Progenitor cell of endocrine pancreas (in vitro differentiated cells): ENCODE measurements around the gene TSG101. TPM values are rescaled to one million over a fixed set of nuclear protein-coding genes. Genes with fewer than 3 reads are reported as not detected.

Source experiments
- DNase-seq: peaks from one replicate; pipeline ENCODE4 v3.0.0; 2021; ENCODE audit warnings: low spot score; ENCODE audit not compliant: unreplicated experiment
- H3K27ac Mint-ChIP-seq: 2 replicates; pipeline ENCODE4 v1.8.0; 2021; ENCODE audit warnings: mild to moderate bottlenecking, moderate library complexity, mixed read lengths
- H3K27me3 Mint-ChIP-seq: 2 replicates; pipeline ENCODE4 v1.8.0; 2021; ENCODE audit warnings: mixed read lengths
- H3K36me3 Mint-ChIP-seq: 2 replicates; pipeline ENCODE4 v1.8.0; 2022; ENCODE audit warnings: mixed read lengths; ENCODE audit not compliant: insufficient read depth
- H3K4me1 Mint-ChIP-seq: 2 replicates; pipeline ENCODE4 v1.8.0; 2021; ENCODE audit warnings: low read depth, mixed read lengths
- H3K4me3 Mint-ChIP-seq: 2 replicates; pipeline ENCODE4 v1.8.0; 2021; ENCODE audit warnings: low read depth, mild to moderate bottlenecking, moderate library complexity, mixed read lengths
- H3K9me3 Mint-ChIP-seq: 2 replicates; pipeline ENCODE4 v1.8.0; 2021; ENCODE audit warnings: low read depth, mixed read lengths
- total RNA-seq: library from RNA; stranded (reverse); gene quantifications from 2 replicates; pipeline ENCODE4 v1.2.1, GENCODE V29; 2021
- TF ChIP-seq, protein P1 (sequence below): fragments of 200-600 bp; sonication (generic); IDR thresholded peaks from one replicate; pipeline ENCODE4 v1.5.0; 2021; ENCODE audit warnings: antibody characterized with exemption, mild to moderate bottlenecking; ENCODE audit not compliant: unreplicated experiment

The TSG101 gene
- total RNA-seq, 1 donor from 2014 or later: 64.5 TPM

DNA sequence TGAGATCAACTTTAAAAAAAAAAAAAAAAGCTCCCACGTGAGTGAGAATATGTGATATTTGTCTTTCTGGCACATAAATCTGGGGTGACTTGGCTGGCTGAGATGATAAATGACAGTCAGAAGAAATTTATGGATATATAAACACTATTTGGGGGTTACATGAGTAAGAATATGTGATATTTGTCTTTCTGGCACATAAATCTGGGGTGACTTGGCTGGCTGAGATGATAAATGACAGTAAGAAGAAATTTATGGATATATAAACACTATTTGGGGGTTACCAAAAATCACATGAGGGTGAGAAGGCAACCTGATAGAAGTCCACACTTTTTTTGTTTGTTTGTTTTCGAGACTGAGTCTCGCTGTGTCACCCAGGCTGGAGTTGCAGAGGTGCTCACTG, 6.6 kb upstream of the TSG101 start:
- DNase-seq: no peak

DNA sequence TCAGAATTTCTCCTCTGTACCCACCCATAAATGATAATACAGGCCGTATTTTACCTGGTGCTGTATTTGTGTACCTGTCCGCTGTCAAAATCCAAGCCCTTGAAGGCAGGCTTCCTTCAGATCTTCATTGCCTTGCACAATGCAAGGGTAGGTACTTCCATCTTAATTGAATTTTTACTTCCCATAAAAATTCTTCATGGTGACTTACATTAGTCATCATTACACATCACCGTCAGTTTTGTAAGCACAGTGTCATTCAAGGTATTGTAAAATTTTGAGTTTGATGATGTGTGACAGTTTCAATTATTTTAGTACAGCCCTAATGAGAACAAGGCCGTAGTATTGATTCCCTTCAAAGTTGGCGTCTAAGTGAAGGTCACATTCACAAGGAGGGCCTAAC, 770 bp upstream of the TSG101 start:
- H3K4me3 Mint-ChIP-seq: peak overlapping the region; percentile 100
- no peaks in the 10 kb centered on the region for H3K9me3 Mint-ChIP-seq
- H3K4me1 Mint-ChIP-seq: peaks cover 15% of the 10 kb centered on the region
- H3K27me3 Mint-ChIP-seq: no peaks in the 10 kb centered on the region
- H3K27ac Mint-ChIP-seq: peak overlapping the region; percentile 100
- DNase-seq: no peak
- H3K36me3 Mint-ChIP-seq: peaks cover 4% of the 10 kb centered on the region
- TF ChIP-seq, protein P1, sequence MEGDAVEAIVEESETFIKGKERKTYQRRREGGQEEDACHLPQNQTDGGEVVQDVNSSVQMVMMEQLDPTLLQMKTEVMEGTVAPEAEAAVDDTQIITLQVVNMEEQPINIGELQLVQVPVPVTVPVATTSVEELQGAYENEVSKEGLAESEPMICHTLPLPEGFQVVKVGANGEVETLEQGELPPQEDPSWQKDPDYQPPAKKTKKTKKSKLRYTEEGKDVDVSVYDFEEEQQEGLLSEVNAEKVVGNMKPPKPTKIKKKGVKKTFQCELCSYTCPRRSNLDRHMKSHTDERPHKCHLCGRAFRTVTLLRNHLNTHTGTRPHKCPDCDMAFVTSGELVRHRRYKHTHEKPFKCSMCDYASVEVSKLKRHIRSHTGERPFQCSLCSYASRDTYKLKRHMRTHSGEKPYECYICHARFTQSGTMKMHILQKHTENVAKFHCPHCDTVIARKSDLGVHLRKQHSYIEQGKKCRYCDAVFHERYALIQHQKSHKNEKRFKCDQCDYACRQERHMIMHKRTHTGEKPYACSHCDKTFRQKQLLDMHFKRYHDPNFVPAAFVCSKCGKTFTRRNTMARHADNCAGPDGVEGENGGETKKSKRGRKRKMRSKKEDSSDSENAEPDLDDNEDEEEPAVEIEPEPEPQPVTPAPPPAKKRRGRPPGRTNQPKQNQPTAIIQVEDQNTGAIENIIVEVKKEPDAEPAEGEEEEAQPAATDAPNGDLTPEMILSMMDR: no peak

More for the DNA sequence above, 6.6 kb upstream of the TSG101 start:
- TF ChIP-seq, protein P1: no peak
- Mint-ChIP-seq H3K4me3 (no peak overlapping the region), H3K9me3 (no peaks in the 10 kb centered on the region), H3K36me3 (peaks cover 1% of the 10 kb centered on the region), H3K4me1 (no peaks in the 10 kb centered on the region), H3K27ac (no peak overlapping the region), H3K27me3 (no peaks in the 10 kb centered on the region)

DNA sequence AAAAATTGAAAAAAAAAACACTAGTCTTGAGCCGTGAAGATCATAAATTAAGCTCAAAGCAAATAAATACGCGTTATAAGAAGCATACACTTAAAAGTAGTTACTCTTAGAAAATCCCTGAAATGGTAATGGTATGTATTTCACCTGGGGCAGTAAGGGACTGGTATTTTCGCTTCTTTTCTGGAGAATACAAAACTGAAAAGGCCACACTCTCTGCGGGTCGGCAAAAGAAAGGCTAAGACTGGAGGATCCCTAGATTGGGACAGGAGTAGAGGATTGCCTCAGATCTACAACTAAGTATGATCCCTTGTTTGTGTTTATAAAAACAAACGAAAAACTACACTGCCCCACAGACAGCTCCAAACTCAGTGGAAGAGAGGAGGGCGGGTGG, 617 bp downstream of the TSG101 start:
- H3K27me3 Mint-ChIP-seq: no peaks in the 10 kb centered on the region
- peaks cover 15% of the 10 kb centered on the region for H3K4me1 Mint-ChIP-seq
- H3K27ac Mint-ChIP-seq: peak overlapping the region; percentile 100
- H3K4me3 Mint-ChIP-seq: peak overlapping the region; percentile 100
- no peaks in the 10 kb centered on the region for H3K9me3 Mint-ChIP-seq
- DNase-seq: no peak
- TF ChIP-seq, protein P1: no peak
- peaks cover 6% of the 10 kb centered on the region for H3K36me3 Mint-ChIP-seq

DNA sequence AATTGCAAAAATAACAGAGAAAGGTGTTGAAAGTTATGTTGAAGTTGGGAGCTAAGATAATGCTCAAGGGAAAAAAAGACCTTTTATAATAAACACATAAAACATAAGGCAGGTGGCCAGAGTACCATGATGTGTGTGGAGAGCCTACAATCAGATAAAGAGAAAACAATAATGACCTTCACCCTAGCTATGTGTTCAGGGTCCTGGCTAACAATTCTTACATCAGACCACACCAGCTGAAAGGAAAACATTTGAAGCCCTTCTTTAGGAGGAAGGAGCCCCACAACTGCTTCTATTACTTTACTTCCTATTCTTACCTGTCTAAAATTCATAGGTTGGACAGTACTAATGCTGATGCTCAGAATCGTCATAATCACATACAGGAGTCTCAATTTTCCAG, 2.5 kb downstream of the TSG101 start:
- Mint-ChIP-seq H3K36me3 (peaks cover 6% of the 10 kb centered on the region), H3K27ac (no peak overlapping the region), H3K4me3 (peak overlapping the region; percentile 45), H3K4me1 (peaks cover 15% of the 10 kb centered on the region), H3K9me3 (no peaks in the 10 kb centered on the region), H3K27me3 (no peaks in the 10 kb centered on the region)
- TF ChIP-seq, protein P1: no peak
- no peak for DNase-seq

DNA sequence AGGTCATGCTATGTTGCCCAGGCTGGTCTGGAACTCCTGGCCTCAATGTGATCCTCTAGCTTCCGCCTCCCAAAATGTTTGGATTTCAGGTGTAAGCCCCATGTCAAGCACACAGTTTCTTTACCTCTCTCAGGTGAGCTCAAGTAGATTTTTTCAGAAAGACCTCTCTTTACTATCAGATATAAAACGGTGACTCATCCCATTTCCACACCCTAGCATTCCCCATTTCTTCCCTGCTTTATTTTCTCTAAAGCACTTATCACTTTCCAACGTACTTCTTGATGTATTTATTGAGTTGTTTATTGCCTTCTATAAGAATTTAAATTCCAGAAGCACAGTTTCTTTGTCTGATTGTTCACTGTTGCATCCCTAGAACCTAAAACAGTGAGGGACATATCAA, 3.7 kb downstream of the TSG101 start:
- no peak overlapping the region for H3K27ac Mint-ChIP-seq
- peaks cover 6% of the 10 kb centered on the region for H3K36me3 Mint-ChIP-seq
- no peaks in the 10 kb centered on the region for H3K9me3 Mint-ChIP-seq

More for the DNA sequence above, 3.7 kb downstream of the TSG101 start:
- no peak overlapping the region for H3K4me3 Mint-ChIP-seq
- TF ChIP-seq, protein P1: no peak
- no peaks in the 10 kb centered on the region for H3K27me3 Mint-ChIP-seq
- no peak for DNase-seq
- peaks cover 15% of the 10 kb centered on the region for H3K4me1 Mint-ChIP-seq
